A673 (cell line): Measurements from ENCODE around the gene BORCS8. TPM values are rescaled to one million over a fixed set of nuclear protein-coding genes. Genes with fewer than 3 reads are reported as not detected.

ENCODE experiments used
- BruUV-seq: library from RNA; stranded (reverse); fragments of 400-500 nt; replicated peaks from 2 replicates; lab custom pipeline; 2021; lab: Mats Ljungman, UMichigan
- CTCF ChIA-PET: fragments of 300-600 bp; sonication (Branson Sonifier 250); formaldehyde crosslinking; loops from one replicate; lab custom pipeline; 2022; ENCODE audit warnings: antibody characterized with exemption; lab: Charles Lee
- POLR2A ChIA-PET: fragments of 300-600 bp; sonication (Branson Sonifier 250); formaldehyde crosslinking; loops from one replicate; lab custom pipeline; 2022; ENCODE audit warnings: antibody characterized with exemption; ENCODE audit not compliant: low non-redundant PET; lab: Charles Lee
- DNase-seq: peaks from one replicate; pipeline ENCODE4 v3.0.0-alpha.2; 2015; ENCODE audit warnings: low spot score
- H3K27ac ChIP-seq: fragments of 200-600 bp; sonication (generic); 2 replicates; pipeline ENCODE4 v1.5.1; 2016; ENCODE audit warnings: mixed run types, low read depth, mild to moderate bottlenecking, mixed read lengths, antibody characterized with exemption, low read length; ENCODE audit not compliant: poor library complexity, severe bottlenecking
- H3K27me3 ChIP-seq: fragments of 200-600 bp; sonication (generic); replicated peaks from 2 replicates; pipeline ENCODE4 v1.6.1; 2017; ENCODE audit warnings: mixed run types, low read depth, mild to moderate bottlenecking, mixed read lengths, antibody characterized with exemption, low read length; ENCODE audit not compliant: insufficient read depth, poor library complexity
- H3K36me3 ChIP-seq: fragments of 200-600 bp; sonication (generic); 2 replicates; pipeline ENCODE4 v1.6.1; 2016; ENCODE audit warnings: mixed run types, mild to moderate bottlenecking, mixed read lengths, antibody characterized with exemption, low read length; ENCODE audit not compliant: insufficient read depth, poor library complexity, severe bottlenecking
- H3K4me1 ChIP-seq: fragments of 200-600 bp; sonication (generic); 2 replicates; pipeline ENCODE4 v1.6.1; 2017; ENCODE audit warnings: mixed run types, mild to moderate bottlenecking, mixed read lengths, antibody characterized with exemption, low read length; ENCODE audit not compliant: insufficient read depth, poor library complexity, severe bottlenecking
- H3K4me3 ChIP-seq: fragments of 200-600 bp; sonication (generic); 2 replicates; pipeline ENCODE4 v1.5.1; 2016; ENCODE audit warnings: low read depth, mixed run types, mild to moderate bottlenecking, mixed read lengths, low read length; ENCODE audit not compliant: poor library complexity, severe bottlenecking
- H3K9me3 ChIP-seq: fragments of 200-600 bp; sonication (generic); 2 replicates; pipeline ENCODE4 v1.6.1; 2016; ENCODE audit warnings: mixed run types, low read depth, mild to moderate bottlenecking, mixed read lengths, antibody characterized with exemption, low read length; ENCODE audit not compliant: poor library complexity, severe bottlenecking
- EZH2 ChIP-seq: fragments of 200-600 bp; sonication (generic); IDR thresholded peaks from 2 replicates; pipeline ENCODE4 v1.6.1; 2017; ENCODE audit warnings: borderline replicate concordance, low read depth, mild to moderate bottlenecking, mixed read lengths, antibody characterized with exemption, low read length; ENCODE audit not compliant: poor library complexity, severe bottlenecking
- intact Hi-C: fragments of 100-400 bp; cut with micrococcal nuclease; formaldehyde crosslinking; loops from one replicate; pipeline ENCODE4 v1.10.0; 2022; ENCODE audit not compliant: unreplicated experiment
- total RNA-seq: library from RNA; stranded (reverse); gene quantifications from 2 replicates; pipeline ENCODE4 v1.2.3, GENCODE V29; 2021
- TF ChIP-seq, protein P1 (sequence below): fragments of 300-800, 200-600 bp; sonication (generic); conservative IDR thresholded peaks from 2 replicates; pipeline ENCODE4 v1.5.1; 2017; ENCODE audit warnings: low read depth, mild to moderate bottlenecking, antibody characterized with exemption, low read length, moderate library complexity, mixed read lengths

The BORCS8 gene
- total RNA-seq, 1 experiment from 2014 or later: 29.9 TPM

DNA sequence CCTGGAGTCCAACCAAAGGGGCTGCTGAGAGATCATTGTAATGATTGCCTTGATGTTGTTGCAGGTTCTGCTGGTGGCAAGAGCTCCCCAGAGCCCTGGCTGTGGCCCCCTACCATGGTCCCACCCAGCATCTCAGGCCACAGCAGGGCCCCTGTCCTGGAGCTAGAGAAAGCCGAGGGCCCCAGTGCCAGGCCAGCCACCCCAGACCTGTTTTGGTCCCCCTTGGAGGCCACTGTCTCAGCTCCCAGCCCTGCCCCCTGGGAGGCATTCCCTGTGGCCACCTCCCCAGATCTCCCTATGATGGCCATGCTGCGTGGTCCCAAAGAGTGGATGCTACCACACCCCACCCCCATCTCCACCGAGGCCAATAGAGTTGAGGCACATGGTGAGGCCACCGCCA lies 35.3 kb upstream of the BORCS8 start:
- CTCF ChIA-PET: no interaction called here
- no TSS peak for BruUV-seq
- TF ChIP-seq EZH2: no peak
- TF ChIP-seq, protein P1, sequence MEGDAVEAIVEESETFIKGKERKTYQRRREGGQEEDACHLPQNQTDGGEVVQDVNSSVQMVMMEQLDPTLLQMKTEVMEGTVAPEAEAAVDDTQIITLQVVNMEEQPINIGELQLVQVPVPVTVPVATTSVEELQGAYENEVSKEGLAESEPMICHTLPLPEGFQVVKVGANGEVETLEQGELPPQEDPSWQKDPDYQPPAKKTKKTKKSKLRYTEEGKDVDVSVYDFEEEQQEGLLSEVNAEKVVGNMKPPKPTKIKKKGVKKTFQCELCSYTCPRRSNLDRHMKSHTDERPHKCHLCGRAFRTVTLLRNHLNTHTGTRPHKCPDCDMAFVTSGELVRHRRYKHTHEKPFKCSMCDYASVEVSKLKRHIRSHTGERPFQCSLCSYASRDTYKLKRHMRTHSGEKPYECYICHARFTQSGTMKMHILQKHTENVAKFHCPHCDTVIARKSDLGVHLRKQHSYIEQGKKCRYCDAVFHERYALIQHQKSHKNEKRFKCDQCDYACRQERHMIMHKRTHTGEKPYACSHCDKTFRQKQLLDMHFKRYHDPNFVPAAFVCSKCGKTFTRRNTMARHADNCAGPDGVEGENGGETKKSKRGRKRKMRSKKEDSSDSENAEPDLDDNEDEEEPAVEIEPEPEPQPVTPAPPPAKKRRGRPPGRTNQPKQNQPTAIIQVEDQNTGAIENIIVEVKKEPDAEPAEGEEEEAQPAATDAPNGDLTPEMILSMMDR: no peak
- Histone ChIP-seq H3K4me3 (no peak overlapping the region), H3K9me3 (no peaks in the 10 kb centered on the region), H3K36me3 (no peaks in the 10 kb centered on the region), H3K27me3 (peaks cover 27% of the 10 kb centered on the region), H3K27ac (no peak overlapping the region), H3K4me1 (no peaks in the 10 kb centered on the region)
- intact Hi-C loops: no loop called here
- no peak for DNase-seq
- POLR2A ChIA-PET: no interaction called here

DNA sequence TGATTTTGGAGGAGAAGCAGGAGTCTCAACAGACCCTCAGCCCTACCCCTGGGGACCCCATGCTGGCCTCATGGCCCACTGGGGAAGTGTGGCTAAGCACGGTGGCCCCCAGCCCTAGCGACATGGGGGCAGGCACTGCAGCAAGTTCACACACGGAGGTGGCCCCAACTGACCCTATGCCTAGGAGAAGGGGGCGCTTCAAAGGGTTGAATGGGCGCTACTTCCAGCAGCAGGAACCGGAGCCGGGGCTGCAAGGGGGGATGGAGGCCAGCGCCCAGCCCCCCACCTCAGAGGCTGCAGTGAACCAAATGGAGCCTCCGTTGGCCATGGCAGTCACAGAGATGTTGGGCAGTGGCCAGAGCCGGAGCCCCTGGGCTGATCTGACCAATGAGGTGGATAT lies 34.7 kb upstream of the BORCS8 start:
- intact Hi-C loops: no loop called here
- Histone ChIP-seq H3K36me3 (no peaks in the 10 kb centered on the region), H3K4me3 (no peak overlapping the region), H3K9me3 (no peaks in the 10 kb centered on the region), H3K4me1 (no peaks in the 10 kb centered on the region), H3K27me3 (peaks cover 27% of the 10 kb centered on the region), H3K27ac (no peak overlapping the region)
- TF ChIP-seq, protein P1: no peak
- no peak for TF ChIP-seq EZH2
- ChIA-PET CTCF (no interaction called here), POLR2A (no interaction called here)
- no TSS peak for BruUV-seq
- DNase-seq: no peak

- CTCF ChIA-PET: interaction anchor here (0.5 kb wide), 1 partner anchor 80 kb away, joined by 4 read pairs; no protein-coding TSS in a partner anchor
These were observed 34.3 kb upstream of the BORCS8 start for GRCh38 chr19:19226204-19226603.

More at GRCh38 chr19:19226204-19226603, 34.3 kb upstream of the BORCS8 start:
- Histone ChIP-seq H3K9me3 (no peaks in the 10 kb centered on the region), H3K27ac (no peak overlapping the region), H3K4me1 (no peaks in the 10 kb centered on the region), H3K4me3 (no peak overlapping the region), H3K36me3 (no peaks in the 10 kb centered on the region), H3K27me3 (peaks cover 27% of the 10 kb centered on the region)
- BruUV-seq: no TSS peak
- no peak for TF ChIP-seq EZH2
- TF ChIP-seq, protein P1: no peak
- DNase-seq: no peak
- POLR2A ChIA-PET: no interaction called here
- intact Hi-C loops: no loop called here
